Measurements from ENCODE around the gene MADCAM1.

Gene MADCAM1

DNA sequence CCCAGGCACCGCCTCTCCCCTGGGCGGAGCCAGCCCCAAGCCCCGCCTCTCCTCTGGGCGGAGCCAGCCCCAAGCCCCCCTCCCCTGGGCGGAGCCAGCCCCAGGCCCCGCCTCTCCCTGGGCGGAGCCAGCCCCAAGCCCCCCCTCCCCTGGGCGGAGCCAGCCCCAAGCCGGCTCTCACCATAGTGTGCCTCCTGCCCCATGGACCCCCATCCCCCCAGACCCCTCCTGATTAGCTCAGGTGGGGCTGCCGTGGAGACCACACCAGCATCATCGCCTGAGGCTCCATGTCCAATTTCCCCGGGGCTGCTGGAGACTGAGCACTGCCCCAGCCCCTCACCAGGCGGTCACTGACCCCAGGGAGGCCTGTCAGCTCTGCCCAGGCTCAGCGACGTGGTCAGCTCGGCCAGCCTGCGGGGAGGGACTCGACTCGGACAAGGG lies 4.2 kb upstream of the MADCAM1 start:
- H3K9me3 Mint-ChIP-seq, result peaks cover 3% of the 10 kb centered on the region
- peaks cover 18% of the 10 kb centered on the region for H3K4me1 Mint-ChIP-seq
- H3K27ac Mint-ChIP-seq, result no peak overlapping the region
- peaks cover 20% of the 10 kb centered on the region for H3K27me3 Mint-ChIP-seq
- H3K36me3 Mint-ChIP-seq, result no peaks in the 10 kb centered on the region
- no peak for ATAC-seq
- no peak overlapping the region for H3K4me3 Mint-ChIP-seq

DNA sequence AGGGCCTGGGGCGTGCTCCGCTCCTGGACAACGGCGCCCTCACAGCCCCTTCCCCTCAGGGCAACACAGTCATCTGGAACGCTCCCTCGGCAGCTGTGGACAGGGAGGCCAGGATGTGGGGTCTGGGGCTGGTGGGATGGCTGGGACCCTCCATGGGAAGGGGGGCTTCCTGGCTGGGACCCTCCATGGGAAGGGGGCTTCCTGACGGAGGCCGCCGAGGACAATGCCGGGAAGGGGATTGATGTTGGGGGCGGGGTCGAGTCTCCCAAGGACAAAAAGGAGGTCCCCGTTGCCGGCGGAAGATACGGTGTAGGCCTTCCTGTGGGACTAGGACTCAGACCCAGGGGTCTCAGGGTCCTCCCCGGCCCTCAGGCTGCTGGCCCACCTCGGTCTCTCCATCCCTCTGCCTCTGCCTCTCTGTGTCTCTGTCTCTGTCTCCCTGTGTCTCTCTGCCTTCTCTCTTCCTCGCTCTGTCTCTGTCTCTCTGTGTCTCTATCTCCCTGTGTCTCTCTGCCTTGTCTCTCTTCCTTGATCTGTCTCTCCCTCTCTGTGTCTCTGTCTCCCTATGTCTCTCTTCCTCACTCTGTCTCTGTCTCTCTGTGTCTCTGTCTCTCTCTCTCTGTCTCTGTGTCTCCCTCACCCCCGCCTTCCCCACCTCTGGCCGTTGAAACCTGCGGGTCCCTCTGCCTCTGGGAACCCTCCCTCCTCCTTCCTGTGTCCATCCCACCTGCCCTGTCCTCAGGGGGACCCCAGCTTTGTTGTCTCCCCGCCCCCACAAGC lies 2.7 kb upstream of the MADCAM1 start:
- Mint-ChIP-seq H3K27ac (no peak overlapping the region), H3K9me3 (peaks cover 3% of the 10 kb centered on the region), H3K4me3 (no peak overlapping the region), H3K4me1 (peaks cover 21% of the 10 kb centered on the region), H3K36me3 (no peaks in the 10 kb centered on the region), H3K27me3 (peaks cover 29% of the 10 kb centered on the region)
- no peak for ATAC-seq

DNA sequence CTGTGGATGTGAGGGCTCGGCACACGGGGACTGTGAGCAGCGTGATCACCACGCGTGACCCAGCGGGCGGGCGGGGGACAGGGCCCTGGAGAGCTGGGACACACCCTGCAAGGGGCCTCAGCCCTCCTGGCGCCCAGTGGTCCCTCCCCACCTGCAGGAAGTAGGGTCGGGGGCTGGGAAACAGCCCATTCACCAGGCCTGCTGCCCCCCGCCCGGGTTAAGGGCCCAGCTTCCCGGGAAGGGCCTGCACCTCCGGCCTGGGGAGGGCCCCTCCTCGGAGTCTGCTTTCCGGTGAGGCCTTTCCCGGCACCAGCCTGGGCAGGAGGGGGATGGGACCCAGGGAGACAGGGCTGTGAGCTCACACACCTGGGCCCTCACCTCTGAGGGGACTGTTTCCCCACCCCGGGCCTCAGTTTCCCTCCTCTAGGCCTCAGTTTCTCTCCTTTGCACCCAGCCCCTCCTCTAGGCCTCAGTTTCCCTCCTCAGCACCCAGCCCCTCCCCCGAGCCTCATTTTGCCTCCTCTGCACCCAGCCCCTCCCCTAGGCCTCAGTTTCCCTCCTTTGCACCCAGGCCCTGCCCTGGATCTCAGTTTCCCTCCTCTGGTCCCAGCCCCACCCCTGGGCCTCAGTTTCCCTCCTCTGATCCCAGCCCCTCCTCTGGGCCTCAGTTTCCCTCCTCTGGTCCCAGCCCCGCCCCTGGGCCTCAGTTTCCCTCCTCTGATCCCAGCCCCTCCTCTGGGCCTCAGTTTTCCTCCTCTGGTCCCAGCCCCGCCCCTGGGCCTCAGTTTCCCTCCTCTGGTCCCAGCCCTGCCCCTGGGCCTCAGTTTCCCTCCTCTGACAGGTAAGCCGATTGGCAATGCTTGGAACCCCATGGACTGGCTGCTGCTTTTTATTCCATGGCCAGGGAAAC lies 1.9 kb upstream of the MADCAM1 start:
- Mint-ChIP-seq H3K9me3 (peaks cover 3% of the 10 kb centered on the region), H3K27ac (no peak overlapping the region), H3K36me3 (peaks cover 6% of the 10 kb centered on the region), H3K4me1 (peaks cover 26% of the 10 kb centered on the region), H3K4me3 (no peak overlapping the region), H3K27me3 (peaks cover 38% of the 10 kb centered on the region)
- no peak for ATAC-seq

DNA sequence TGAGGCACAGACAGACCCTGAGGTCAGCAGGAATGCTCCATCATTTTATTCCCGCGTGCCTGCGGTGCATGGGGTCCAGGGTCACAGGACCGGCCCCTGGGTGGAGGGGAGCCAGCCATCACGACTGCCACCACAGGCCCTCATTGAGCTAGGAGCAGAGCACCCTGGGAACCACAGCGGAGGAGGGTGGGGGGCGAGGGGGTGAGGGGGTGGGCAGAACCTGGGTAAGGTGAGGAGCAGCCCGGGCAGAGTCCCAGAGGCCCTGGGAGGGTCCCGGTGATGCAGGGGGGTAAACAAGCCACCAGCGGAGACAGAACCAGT lies 1.2 kb upstream of the MADCAM1 start:
- peaks cover 22% of the 10 kb centered on the region for H3K4me1 Mint-ChIP-seq
- peaks cover 6% of the 10 kb centered on the region for H3K36me3 Mint-ChIP-seq
- ATAC-seq, result no peak
- H3K27ac Mint-ChIP-seq, result no peak overlapping the region
- peaks cover 42% of the 10 kb centered on the region for H3K27me3 Mint-ChIP-seq
- peaks cover 3% of the 10 kb centered on the region for H3K9me3 Mint-ChIP-seq
- H3K4me3 Mint-ChIP-seq, result no peak overlapping the region

DNA sequence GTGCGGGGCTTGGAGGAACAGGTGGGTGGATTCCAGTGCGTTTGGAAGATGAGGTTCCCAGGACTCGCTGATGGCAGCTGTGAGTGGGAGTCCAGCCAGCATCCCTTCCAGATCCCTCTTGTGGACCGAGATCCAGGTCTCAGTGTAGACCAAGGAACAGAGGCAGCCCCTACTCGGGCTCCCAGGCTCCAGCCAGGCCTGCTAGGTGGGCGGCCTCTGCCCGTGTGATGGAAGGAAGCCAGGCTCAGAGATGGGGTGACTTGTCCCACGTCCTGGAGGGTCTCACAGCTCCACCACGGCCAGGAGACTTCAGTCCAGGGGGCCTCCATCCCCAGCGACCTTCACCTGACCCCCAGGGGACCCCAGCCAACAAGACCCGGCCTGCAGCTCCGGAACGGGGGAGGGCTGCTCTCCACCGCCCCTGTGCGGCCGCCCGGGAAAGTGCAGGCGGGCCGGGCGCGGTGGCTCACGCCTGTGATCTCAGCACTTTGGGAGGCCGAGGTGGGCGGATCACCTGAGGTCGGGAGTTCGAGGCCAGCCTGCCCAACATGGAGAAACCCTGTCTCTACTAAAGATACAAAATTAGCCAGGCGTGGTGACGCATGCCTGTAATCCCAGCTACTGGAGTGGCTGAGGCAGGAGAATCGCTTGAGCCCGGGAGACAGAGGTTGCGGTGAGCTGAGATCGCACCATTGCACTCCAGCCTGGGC lies 729 bp upstream of the MADCAM1 start:
- H3K27me3 Mint-ChIP-seq, result peaks cover 42% of the 10 kb centered on the region
- no peak overlapping the region for H3K27ac Mint-ChIP-seq
- peaks cover 3% of the 10 kb centered on the region for H3K9me3 Mint-ChIP-seq
- peaks cover 6% of the 10 kb centered on the region for H3K36me3 Mint-ChIP-seq
- no peak overlapping the region for H3K4me3 Mint-ChIP-seq
- peaks cover 22% of the 10 kb centered on the region for H3K4me1 Mint-ChIP-seq
- ATAC-seq, result no peak

DNA sequence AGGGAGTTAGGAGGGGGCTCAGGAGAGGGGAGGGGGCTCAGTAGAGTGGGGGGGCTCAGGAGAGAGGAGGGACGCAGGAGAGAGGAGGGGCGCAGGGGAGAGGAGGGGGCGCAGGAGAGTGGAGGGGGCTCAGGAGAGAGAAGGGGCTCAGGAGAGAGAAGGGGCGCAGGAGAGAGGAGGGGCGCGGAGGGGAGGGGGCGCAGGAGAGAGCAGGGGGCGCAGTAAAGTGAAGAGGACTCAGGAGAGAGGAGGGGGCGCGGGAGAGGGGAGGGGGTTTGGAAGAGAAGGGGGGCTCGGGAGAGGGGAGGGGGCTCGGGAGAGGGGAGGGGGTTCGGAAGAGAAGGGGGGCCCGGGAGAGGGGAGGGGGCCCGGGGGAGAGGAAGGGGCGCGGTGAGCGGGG lies 700 bp downstream of the MADCAM1 start:
- peaks cover 42% of the 10 kb centered on the region for H3K27me3 Mint-ChIP-seq
- H3K4me3 Mint-ChIP-seq, result no peak overlapping the region
- peaks cover 22% of the 10 kb centered on the region for H3K4me1 Mint-ChIP-seq
- peaks cover 6% of the 10 kb centered on the region for H3K36me3 Mint-ChIP-seq
- peaks cover 3% of the 10 kb centered on the region for H3K9me3 Mint-ChIP-seq
- no peak for ATAC-seq
- no peak overlapping the region for H3K27ac Mint-ChIP-seq

DNA sequence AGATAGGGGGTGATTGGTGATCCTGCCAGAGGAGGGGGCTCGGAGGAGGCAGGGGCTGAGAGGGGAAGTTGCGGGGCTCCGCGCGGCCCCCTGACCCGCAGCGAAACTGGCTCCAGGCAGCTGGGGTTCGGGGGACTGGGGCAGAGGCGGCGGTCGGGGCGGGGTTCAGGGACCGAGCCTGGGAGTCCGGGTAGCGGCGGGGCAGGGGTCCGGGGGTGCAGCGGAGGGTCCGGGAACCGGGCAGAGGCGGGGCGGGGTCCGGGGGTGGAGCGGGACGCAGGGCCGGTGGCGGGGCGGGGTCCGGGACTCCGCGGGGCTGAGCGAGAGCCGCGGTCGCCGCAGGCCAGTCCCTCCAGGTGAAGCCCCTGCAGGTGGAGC lies 1.2 kb downstream of the MADCAM1 start:
- H3K27me3 Mint-ChIP-seq, result peaks cover 42% of the 10 kb centered on the region
- no peak overlapping the region for H3K27ac Mint-ChIP-seq
- peaks cover 6% of the 10 kb centered on the region for H3K36me3 Mint-ChIP-seq
- ATAC-seq, result peak; percentile 17
- H3K9me3 Mint-ChIP-seq, result peaks cover 3% of the 10 kb centered on the region
- H3K4me1 Mint-ChIP-seq, result peaks cover 22% of the 10 kb centered on the region
- no peak overlapping the region for H3K4me3 Mint-ChIP-seq

DNA sequence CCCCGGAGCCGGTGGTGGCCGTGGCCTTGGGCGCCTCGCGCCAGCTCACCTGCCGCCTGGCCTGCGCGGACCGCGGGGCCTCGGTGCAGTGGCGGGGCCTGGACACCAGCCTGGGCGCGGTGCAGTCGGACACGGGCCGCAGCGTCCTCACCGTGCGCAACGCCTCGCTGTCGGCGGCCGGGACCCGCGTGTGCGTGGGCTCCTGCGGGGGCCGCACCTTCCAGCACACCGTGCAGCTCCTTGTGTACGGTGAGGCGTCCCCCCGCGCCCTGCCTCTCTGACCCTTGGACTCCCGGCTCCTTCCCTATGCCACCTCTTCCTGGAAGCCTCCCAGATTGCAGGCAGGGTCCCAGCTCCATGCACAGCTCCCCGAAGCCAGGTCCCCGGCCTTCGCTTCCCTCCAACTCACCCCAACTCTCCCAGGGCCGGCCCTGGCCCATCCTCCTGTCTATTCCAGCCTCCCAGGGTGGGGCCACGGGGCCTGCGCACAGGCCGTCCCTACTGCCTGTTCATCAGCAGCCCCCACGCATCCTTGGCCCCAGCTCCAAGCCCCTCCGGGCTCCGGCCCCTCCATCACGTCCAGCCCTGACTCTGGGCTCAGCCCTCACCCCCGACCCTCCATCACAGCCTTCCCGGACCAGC lies 1.7 kb downstream of the MADCAM1 start:
- Mint-ChIP-seq H3K27me3 (peaks cover 42% of the 10 kb centered on the region), H3K9me3 (peaks cover 3% of the 10 kb centered on the region), H3K4me3 (peak overlapping the region; percentile 8), H3K36me3 (peaks cover 6% of the 10 kb centered on the region), H3K27ac (no peak overlapping the region), H3K4me1 (peaks cover 22% of the 10 kb centered on the region)
- ATAC-seq, result no peak

DNA sequence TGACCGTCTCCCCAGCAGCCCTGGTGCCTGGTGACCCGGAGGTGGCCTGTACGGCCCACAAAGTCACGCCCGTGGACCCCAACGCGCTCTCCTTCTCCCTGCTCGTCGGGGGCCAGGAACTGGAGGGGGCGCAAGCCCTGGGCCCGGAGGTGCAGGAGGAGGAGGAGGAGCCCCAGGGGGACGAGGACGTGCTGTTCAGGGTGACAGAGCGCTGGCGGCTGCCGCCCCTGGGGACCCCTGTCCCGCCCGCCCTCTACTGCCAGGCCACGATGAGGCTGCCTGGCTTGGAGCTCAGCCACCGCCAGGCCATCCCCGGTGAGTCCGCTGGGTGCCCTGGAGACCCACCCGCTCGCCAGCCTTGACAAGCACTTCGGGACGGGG lies 2.2 kb downstream of the MADCAM1 start:
- Mint-ChIP-seq H3K36me3 (peaks cover 6% of the 10 kb centered on the region), H3K27ac (no peak overlapping the region), H3K4me3 (peak overlapping the region; percentile 8), H3K9me3 (peaks cover 3% of the 10 kb centered on the region), H3K4me1 (peaks cover 21% of the 10 kb centered on the region), H3K27me3 (peaks cover 42% of the 10 kb centered on the region)
- no peak for ATAC-seq

DNA sequence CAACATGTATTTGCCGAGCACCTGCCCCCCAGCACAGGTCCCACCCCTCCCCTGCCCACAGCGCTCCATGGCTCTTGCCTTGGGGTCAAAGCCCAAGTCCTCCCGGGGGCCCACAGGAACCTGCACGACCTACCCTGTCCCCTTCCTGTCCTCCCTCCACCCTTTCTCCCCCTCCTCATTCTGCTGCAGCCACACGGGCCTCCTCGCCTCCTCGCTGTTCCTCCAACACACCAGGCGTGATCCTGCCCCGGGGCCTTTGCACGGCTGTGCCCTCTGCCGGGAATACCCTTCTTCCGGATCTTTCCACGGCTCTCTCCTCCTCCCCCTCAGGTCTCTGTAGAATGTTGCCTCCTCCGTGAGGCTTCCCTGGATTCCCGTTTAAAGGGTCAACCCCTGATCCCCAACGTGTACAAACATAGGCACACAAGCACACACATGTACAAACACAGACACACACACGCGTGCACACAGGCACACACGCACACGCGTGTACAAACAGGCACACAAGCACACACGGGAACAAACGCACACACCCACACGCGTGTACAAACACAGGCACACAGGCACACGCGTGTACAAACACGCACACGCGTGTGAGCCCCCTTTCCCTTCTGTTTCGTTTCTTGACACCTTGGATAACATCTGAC lies 2.8 kb downstream of the MADCAM1 start:
- peaks cover 42% of the 10 kb centered on the region for H3K27me3 Mint-ChIP-seq
- H3K4me1 Mint-ChIP-seq, result peaks cover 15% of the 10 kb centered on the region
- no peak for ATAC-seq
- peaks cover 6% of the 10 kb centered on the region for H3K36me3 Mint-ChIP-seq
- H3K27ac Mint-ChIP-seq, result no peak overlapping the region
- H3K4me3 Mint-ChIP-seq, result no peak overlapping the region
- H3K9me3 Mint-ChIP-seq, result no peaks in the 10 kb centered on the region

DNA sequence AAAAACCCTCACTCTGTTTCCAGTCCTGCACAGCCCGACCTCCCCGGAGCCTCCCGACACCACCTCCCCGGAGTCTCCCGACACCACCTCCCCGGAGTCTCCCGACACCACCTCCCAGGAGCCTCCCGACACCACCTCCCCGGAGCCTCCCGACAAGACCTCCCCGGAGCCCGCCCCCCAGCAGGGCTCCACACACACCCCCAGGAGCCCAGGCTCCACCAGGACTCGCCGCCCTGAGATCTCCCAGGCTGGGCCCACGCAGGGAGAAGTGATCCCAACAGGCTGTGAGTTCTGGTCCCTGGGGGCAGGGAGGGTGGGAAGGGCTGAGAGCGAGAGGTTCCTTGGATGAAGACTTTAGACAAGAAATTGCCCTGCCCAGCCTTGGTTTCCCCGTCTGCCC lies 5.4 kb downstream of the MADCAM1 start:
- Mint-ChIP-seq H3K36me3 (peaks cover 6% of the 10 kb centered on the region), H3K9me3 (no peaks in the 10 kb centered on the region), H3K27me3 (peaks cover 23% of the 10 kb centered on the region), H3K27ac (no peak overlapping the region), H3K4me1 (peaks cover 20% of the 10 kb centered on the region), H3K4me3 (no peak overlapping the region)
- no peak for ATAC-seq

DNA sequence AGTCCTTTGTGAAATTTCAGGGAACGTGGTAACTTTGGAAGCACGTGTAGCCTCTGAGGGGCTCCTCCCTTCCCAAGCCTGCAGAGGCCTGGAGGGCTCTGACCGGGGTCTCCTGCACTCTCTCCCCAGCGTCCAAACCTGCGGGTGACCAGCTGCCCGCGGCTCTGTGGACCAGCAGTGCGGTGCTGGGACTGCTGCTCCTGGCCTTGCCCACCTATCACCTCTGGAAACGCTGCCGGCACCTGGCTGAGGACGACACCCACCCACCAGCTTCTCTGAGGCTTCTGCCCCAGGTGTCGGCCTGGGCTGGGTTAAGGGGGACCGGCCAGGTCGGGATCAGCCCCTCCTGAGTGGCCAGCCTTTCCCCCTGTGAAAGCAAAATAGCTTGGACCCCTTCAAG lies 8.3 kb downstream of the MADCAM1 start:
- Mint-ChIP-seq H3K4me1 (peaks cover 19% of the 10 kb centered on the region), H3K9me3 (no peaks in the 10 kb centered on the region), H3K27ac (no peak overlapping the region), H3K4me3 (no peak overlapping the region), H3K27me3 (peaks cover 3% of the 10 kb centered on the region), H3K36me3 (peaks cover 14% of the 10 kb centered on the region)
- no peak for ATAC-seq

DNA sequence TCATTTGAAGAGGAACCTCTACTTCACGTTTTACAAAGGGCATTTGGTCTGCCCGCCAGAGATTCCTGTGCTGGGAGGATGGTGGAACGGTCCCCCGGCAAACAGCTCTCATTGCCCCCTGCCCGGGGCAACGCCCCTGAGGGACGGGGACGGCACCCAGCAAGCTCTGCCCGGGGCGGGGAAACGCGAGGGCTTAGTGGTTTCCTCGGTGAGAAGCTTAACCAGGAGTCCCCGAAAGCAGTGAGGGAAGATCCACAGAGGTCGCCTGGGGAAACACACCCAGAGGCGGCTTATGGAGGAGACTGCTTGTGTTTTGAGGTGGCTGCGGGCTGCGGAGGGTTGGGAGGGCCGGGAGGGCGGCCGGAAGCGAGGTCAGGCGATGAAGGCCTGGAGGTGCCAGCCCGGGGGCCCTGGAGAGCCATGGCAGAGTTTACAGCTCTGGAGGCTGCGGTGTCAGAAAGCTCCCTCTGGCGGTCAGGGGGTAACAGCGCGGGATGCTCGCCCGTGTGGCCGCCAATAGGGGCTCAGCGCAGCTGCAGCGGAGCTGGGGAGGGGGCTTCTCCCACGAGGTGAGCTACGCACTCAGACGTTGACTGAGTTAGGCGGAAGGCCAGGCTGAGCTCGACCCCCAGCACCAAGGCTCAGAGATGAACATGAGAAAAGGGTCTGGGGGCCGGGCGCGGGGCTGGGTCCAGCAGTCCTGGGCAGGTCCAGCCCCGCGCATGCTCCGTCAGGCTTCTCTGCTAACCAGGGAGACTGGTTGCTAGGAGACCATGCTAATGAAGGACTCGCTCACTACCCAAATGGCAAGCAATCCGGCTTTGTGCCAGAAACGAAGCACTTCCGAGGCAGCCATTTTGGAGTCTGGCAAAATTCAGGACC lies 10.4 kb downstream of the MADCAM1 start:
- no peaks in the 10 kb centered on the region for H3K27me3 Mint-ChIP-seq
- H3K36me3 Mint-ChIP-seq, result peaks cover 14% of the 10 kb centered on the region
- peak overlapping the region; percentile 97 for H3K27ac Mint-ChIP-seq
- peak; percentile 89 for ATAC-seq
- no peaks in the 10 kb centered on the region for H3K9me3 Mint-ChIP-seq
- peak overlapping the region; percentile 94 for H3K4me3 Mint-ChIP-seq
- peaks cover 33% of the 10 kb centered on the region for H3K4me1 Mint-ChIP-seq
